H9 (cell line): ENCODE data around the gene CERS1. TPM values are rescaled to one million over a fixed set of nuclear protein-coding genes. Genes with fewer than 3 reads are reported as not detected.

Experiments used
- DNase-seq: peaks from one replicate; pipeline ENCODE4 v3.0.0-alpha.2; 2017
- H2AFZ ChIP-seq: one replicate; pipeline ENCODE4 v1.6.1; 2013; ENCODE audit warnings: mild to moderate bottlenecking, low read length, control low read depth, moderate library complexity
- H2AK5ac ChIP-seq: 2 replicates; pipeline ENCODE4 v1.6.1; 2013; ENCODE audit warnings: low read length, control low read depth, mixed read lengths; ENCODE audit not compliant: insufficient read length
- H2BK120ac ChIP-seq: one replicate; pipeline ENCODE4 v1.6.1; 2013; ENCODE audit warnings: low read depth, mild to moderate bottlenecking, low read length, control low read depth, inconsistent platforms; ENCODE audit not compliant: poor library complexity, severe bottlenecking
- H2BK12ac ChIP-seq: 2 replicates; pipeline ENCODE4 v1.6.1; 2013; ENCODE audit warnings: low read length, control low read depth, mixed read lengths, low read depth; ENCODE audit not compliant: insufficient read length
- H2BK15ac ChIP-seq: 2 replicates; pipeline ENCODE4 v1.6.1; 2013; ENCODE audit warnings: low read depth, low read length, control low read depth
- H2BK20ac ChIP-seq: one replicate; pipeline ENCODE4 v1.6.1; 2013; ENCODE audit warnings: low read depth, mild to moderate bottlenecking, low read length, control low read depth, inconsistent platforms; ENCODE audit not compliant: poor library complexity, severe bottlenecking
- H2BK5ac ChIP-seq: 2 replicates; pipeline ENCODE4 v1.6.1; 2013; ENCODE audit warnings: low read length, control low read depth, mixed read lengths; ENCODE audit not compliant: insufficient read length
- H3K14ac ChIP-seq: 2 replicates; pipeline ENCODE4 v1.6.1; 2013; ENCODE audit warnings: low read length, control low read depth; ENCODE audit not compliant: insufficient read depth
- H3K18ac ChIP-seq: 2 replicates; pipeline ENCODE4 v1.6.1; 2013; ENCODE audit warnings: low read depth, mild to moderate bottlenecking, mixed read lengths, low read length, control low read depth; ENCODE audit not compliant: insufficient read length
- H3K23ac ChIP-seq: 2 replicates; pipeline ENCODE4 v1.6.1; 2013; ENCODE audit warnings: low read length, control low read depth, mixed read lengths, low read depth; ENCODE audit not compliant: insufficient read length
- H3K23me2 ChIP-seq: 2 replicates; pipeline ENCODE4 v1.6.1; 2013; ENCODE audit warnings: low read depth, mild to moderate bottlenecking, mixed read lengths, low read length, control low read depth; ENCODE audit not compliant: insufficient read length, poor library complexity, severe bottlenecking
- H3K27ac ChIP-seq: 2 replicates; pipeline ENCODE4 v1.5.1; 2013; ENCODE audit warnings: low read length, control low read depth, mixed read lengths, low read depth; ENCODE audit not compliant: insufficient read length
- H3K27me3 ChIP-seq: 2 replicates; pipeline ENCODE4 v1.6.1; 2013; ENCODE audit warnings: low read length, control low read depth, inconsistent platforms; ENCODE audit not compliant: insufficient read depth
- H3K4ac ChIP-seq: 2 replicates; pipeline ENCODE4 v1.6.1; 2013; ENCODE audit warnings: low read depth, mild to moderate bottlenecking, control low read depth, inconsistent platforms, low read length, moderate library complexity
- H3K4me1 ChIP-seq: 2 replicates; pipeline ENCODE4 v1.6.1; 2013; ENCODE audit warnings: low read length, control low read depth, inconsistent platforms; ENCODE audit not compliant: insufficient read depth
- H3K4me2 ChIP-seq: 2 replicates; pipeline ENCODE4 v1.6.1; 2013; ENCODE audit warnings: low read length, control low read depth, mixed read lengths; ENCODE audit not compliant: insufficient read length, insufficient read depth
- H3K56ac ChIP-seq: 2 replicates; pipeline ENCODE4 v1.6.1; 2013; ENCODE audit warnings: low read depth, mild to moderate bottlenecking, mixed read lengths, low read length, control low read depth; ENCODE audit not compliant: insufficient read length
- H3K79me1 ChIP-seq: 2 replicates; pipeline ENCODE4 v1.6.1; 2013; ENCODE audit warnings: low read depth, mild to moderate bottlenecking, moderate library complexity, low read length, control low read depth, inconsistent platforms; ENCODE audit not compliant: insufficient read depth, poor library complexity, severe bottlenecking
- H3K79me2 ChIP-seq: 2 replicates; pipeline ENCODE4 v1.6.1; 2013; ENCODE audit warnings: low read length, control low read depth, inconsistent platforms; ENCODE audit not compliant: insufficient read depth
- H3K9ac ChIP-seq: 2 replicates; pipeline ENCODE4 v1.6.1; 2013; ENCODE audit warnings: low read length, control low read depth, mixed read lengths; ENCODE audit not compliant: insufficient read length; ENCODE audit errors: extremely low read depth
- H3K9me3 ChIP-seq: one replicate; pipeline ENCODE4 v1.6.1; 2013; ENCODE audit warnings: low read depth, low read length, inconsistent platforms; ENCODE audit not compliant: control insufficient read depth
- H3T11ph ChIP-seq: one replicate; pipeline ENCODE4 v1.6.1; 2013; ENCODE audit warnings: mild to moderate bottlenecking, low read length, control low read depth, inconsistent platforms
- H4K20me1 ChIP-seq: one replicate; pipeline ENCODE4 v1.6.1; 2013; ENCODE audit not compliant: control insufficient read depth, insufficient read length, insufficient read depth
- H4K5ac ChIP-seq: 2 replicates; pipeline ENCODE4 v1.6.1; 2013; ENCODE audit warnings: low read depth, mild to moderate bottlenecking, mixed read lengths, low read length, control low read depth; ENCODE audit not compliant: insufficient read length
- H4K8ac ChIP-seq: replicated peaks from 2 replicates; pipeline ENCODE4 v1.6.1; 2013; ENCODE audit warnings: low read length, control low read depth, mixed read lengths, low read depth; ENCODE audit not compliant: insufficient read length
- H4K91ac ChIP-seq: 2 replicates; pipeline ENCODE4 v1.6.1; 2013; ENCODE audit warnings: low read depth, mild to moderate bottlenecking, moderate library complexity, mixed read lengths, low read length, control low read depth; ENCODE audit not compliant: insufficient read length
- H3K27ac Mint-ChIP-seq, 3 experiments: 2 replicates in 2 of 3; 3 replicates in 1 of 3; pipeline ENCODE4 v1.8.0; 2020 to 2021; ENCODE audit warnings: mixed read lengths in 3 of 3, mild to moderate bottlenecking in 1 of 3, moderate library complexity in 1 of 3
- H3K27me3 Mint-ChIP-seq: 2 replicates; pipeline ENCODE4 v1.8.0; 2021; ENCODE audit warnings: low read depth, mild to moderate bottlenecking, moderate library complexity, mixed read lengths
- H3K36me3 Mint-ChIP-seq, 3 experiments: 2 replicates in 2 of 3; 3 replicates in 1 of 3; pipeline ENCODE4 v1.8.0; 2020 to 2021; ENCODE audit warnings: low read depth in 3 of 3, mixed read lengths in 3 of 3; ENCODE audit not compliant: insufficient read depth in 1 of 3
- H3K4me1 Mint-ChIP-seq, 2 experiments: 2 replicates each; pipeline ENCODE4 v1.8.0; 2020; ENCODE audit warnings: mixed read lengths in 2 of 2
- H3K4me3 Mint-ChIP-seq, 2 experiments: 2 replicates in 1 of 2; 3 replicates in 1 of 2; pipeline ENCODE4 v1.8.0; 2020 to 2021; ENCODE audit warnings: mild to moderate bottlenecking in 2 of 2, mixed read lengths in 2 of 2, moderate library complexity in 1 of 2
- H3K9me3 Mint-ChIP-seq, 2 experiments: 2 replicates in 1 of 2; 3 replicates in 1 of 2; pipeline ENCODE4 v1.8.0; 2020; ENCODE audit warnings: mild to moderate bottlenecking in 2 of 2, mixed read lengths in 2 of 2, moderate library complexity in 1 of 2
- WGBS: extraction: QIAGEN DNeasy Blood & Tissue Kit; methylation state at CpG from one replicate; pipeline ENCODE4 v1.1.7; 2013; ENCODE audit warnings: missing lambda C conversion rate, low lambda C conversion rate, mixed read lengths; ENCODE audit not compliant: insufficient read length; ENCODE audit errors: extremely low coverage; 5-methylcytosine and 5-hydroxymethylcytosine counted together
- total RNA-seq: library from RNA; stranded (reverse); gene quantifications from 2 replicates; pipeline ENCODE4 v1.2.1, GENCODE V29; 2021
- TF ChIP-seq, protein P1 (sequence below): fragments of 200-600 bp; sonication (generic); conservative IDR thresholded peaks from 3 replicates; pipeline ENCODE4 v1.8.0; 2021; ENCODE audit warnings: antibody characterized with exemption, mild to moderate bottlenecking

The CERS1 gene
- total RNA-seq, 1 experiment from 2014 or later = 19.3 TPM

DNA sequence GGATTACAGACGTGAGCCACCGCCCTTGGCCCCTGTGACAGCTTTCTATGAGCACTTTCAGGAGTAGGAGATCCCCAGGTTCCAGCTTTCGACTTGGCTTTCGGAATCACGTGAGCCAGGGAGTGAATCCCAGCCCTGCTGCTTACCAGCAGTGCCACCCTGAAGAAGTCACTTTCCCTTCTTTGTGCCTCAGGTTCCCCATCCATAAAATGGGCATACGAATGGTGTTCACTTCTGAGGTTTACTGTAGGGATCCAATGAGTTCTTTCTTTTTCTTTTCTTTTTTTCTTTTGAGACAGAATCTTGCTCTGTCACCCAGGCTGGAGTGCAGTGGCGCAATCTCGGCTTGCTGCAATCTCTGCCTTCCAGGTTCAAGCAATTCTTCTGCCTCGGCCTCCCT, 49.3 kb upstream of the CERS1 start:
- H4K91ac ChIP-seq = no peak overlapping the region
- H2BK15ac ChIP-seq = no peak overlapping the region
- no peak for DNase-seq
- no peaks in the 10 kb centered on the region for H3K4me1 ChIP-seq
- no peaks in the 10 kb centered on the region for H3K79me2 ChIP-seq
- H3K27me3 ChIP-seq = no peaks in the 10 kb centered on the region
- H4K20me1 ChIP-seq = no peaks in the 10 kb centered on the region
- H3K18ac ChIP-seq = no peak overlapping the region
- H3K14ac ChIP-seq = no peak overlapping the region
- no peak overlapping the region for H2BK5ac ChIP-seq
- H3K9me3 ChIP-seq = no peaks in the 10 kb centered on the region
- H2BK120ac ChIP-seq = no peak overlapping the region
- H4K5ac ChIP-seq = no peak overlapping the region
- H2BK20ac ChIP-seq = no peak overlapping the region
- H3K27me3 Mint-ChIP-seq = peaks cover 53% of the 10 kb centered on the region
- no peak overlapping the region for H2BK12ac ChIP-seq
- H3K36me3 Mint-ChIP-seq = no peaks in the 10 kb centered on the region
- H3K23ac ChIP-seq = no peak overlapping the region
- peaks cover 0 to 2% of the 10 kb centered on the region in 2 experiments; a peak in 1 of 5 replicates for H3K9me3 Mint-ChIP-seq
- no peak overlapping the region for H3K4me3 Mint-ChIP-seq
- no peak overlapping the region for H3K4me2 ChIP-seq
- no peak overlapping the region for H2AFZ ChIP-seq
- TF ChIP-seq, protein P1, sequence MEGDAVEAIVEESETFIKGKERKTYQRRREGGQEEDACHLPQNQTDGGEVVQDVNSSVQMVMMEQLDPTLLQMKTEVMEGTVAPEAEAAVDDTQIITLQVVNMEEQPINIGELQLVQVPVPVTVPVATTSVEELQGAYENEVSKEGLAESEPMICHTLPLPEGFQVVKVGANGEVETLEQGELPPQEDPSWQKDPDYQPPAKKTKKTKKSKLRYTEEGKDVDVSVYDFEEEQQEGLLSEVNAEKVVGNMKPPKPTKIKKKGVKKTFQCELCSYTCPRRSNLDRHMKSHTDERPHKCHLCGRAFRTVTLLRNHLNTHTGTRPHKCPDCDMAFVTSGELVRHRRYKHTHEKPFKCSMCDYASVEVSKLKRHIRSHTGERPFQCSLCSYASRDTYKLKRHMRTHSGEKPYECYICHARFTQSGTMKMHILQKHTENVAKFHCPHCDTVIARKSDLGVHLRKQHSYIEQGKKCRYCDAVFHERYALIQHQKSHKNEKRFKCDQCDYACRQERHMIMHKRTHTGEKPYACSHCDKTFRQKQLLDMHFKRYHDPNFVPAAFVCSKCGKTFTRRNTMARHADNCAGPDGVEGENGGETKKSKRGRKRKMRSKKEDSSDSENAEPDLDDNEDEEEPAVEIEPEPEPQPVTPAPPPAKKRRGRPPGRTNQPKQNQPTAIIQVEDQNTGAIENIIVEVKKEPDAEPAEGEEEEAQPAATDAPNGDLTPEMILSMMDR = no peak
- H3K9ac ChIP-seq = no peak overlapping the region
- WGBS = no CpG with 5 or more reads among the region's 9 CpGs
- H3K79me1 ChIP-seq = no peaks in the 10 kb centered on the region
- H3K27ac ChIP-seq = no peak overlapping the region
- no peak overlapping the region for H3K56ac ChIP-seq
- H3T11ph ChIP-seq = no peak overlapping the region
- peaks cover 6 to 15% of the 10 kb centered on the region in 2 experiments; a peak in 3 of 4 replicates for H3K4me1 Mint-ChIP-seq
- peaks cover 4% of the 10 kb centered on the region for H3K23me2 ChIP-seq
- no peak overlapping the region for H3K27ac Mint-ChIP-seq
- no peak overlapping the region for H3K4ac ChIP-seq
- no peak overlapping the region for H2AK5ac ChIP-seq
- H4K8ac ChIP-seq = no peak overlapping the region
